Pulmonary artery endothelial cell (primary cell): ENCODE measurements around the gene ZNF224. TPM values are rescaled to one million over a fixed set of nuclear protein-coding genes. Genes with fewer than 3 reads are reported as not detected.
"Not testable (repeated sequence)": the region's sequence is repeated elsewhere in the genome, so short reads cannot be mapped to it uniquely, and the experiment has no call there.

Source experiments
- DNase-seq: peaks from one replicate; pipeline ENCODE4 v3.0.0-alpha.2; 2011; ENCODE audit warnings: low read depth, low spot score
- total RNA-seq: library from RNA; depleted of rRNA; stranded (reverse); fragments of >200 nt; gene quantifications from 2 replicates; pipeline ENCODE4 v1.2.3, GENCODE V29; 2014

Gene ZNF224
- total RNA-seq, 1 donor from 2014 or later = 21.1 TPM

GRCh38 chr19:44121162-44121561, 27.0 kb downstream of the ZNF224 start:
- not testable (repeated sequence) for DNase-seq

DNA sequence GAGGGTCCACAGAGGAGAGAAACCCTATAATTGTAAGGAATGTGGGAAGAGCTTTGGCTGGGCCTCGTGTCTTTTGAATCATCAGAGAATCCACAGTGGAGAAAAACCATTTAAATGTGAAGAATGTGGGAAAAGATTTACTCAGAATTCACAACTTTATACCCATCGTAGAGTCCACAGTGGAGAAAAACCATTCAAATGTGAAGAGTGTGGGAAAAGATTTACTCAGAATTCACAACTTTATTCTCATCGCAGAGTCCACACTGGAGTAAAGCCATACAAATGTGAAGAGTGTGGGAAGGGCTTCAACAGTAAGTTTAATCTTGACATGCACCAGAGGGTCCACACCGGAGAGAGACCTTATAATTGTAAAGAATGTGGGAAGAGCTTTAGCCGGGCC, 37.8 kb downstream of the ZNF224 start:
- DNase-seq = no peak

DNA sequence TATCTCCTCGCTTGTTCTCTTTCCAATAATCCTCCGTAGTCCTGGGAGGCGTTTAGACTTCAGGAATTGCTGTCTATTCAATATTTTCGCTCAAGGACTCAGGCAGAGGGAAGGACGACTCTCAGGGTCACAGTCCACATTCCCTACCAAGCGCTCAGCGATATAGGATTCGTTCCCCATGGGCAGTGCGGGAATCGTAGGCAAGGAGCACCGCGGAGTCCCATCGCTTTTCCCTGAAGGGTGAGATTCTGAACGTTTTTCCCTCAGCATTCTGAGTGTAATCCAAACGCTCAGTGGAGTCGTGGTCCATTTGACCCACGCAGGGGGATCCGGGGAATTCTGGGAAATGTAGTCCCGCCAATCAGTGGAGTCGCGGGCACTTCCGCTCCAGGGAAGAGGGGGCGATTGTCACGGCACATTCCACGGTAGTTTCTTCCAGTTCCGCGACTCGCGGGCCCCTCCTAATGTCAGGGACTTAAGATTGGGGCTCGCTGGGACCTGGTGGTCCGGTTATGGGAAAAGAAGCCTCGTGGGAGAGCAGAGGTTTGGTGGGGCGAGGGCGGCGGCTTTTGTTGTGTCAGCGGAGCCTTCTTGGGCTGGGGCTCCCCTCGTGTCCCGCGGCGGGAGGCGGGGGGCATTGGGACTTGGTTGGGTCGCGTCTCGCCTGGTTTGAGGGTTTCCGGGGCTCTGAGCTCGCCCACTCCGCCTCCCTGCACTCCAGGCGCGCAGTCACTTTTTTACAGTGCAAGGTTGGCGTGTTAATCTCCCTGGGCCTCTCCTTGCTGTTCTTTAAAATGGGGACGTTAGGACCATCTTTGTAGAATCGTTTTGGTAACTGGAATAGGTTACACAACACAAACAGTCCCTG, 47.3 kb downstream of the ZNF224 start, which contains the start of gene ZNF234:
TSS of gene ZNF234 (plus strand) at position 364 of the 868 bp plus-strand sequence. CDS start 3,079 bp downstream, outside the sequence.
- peak; percentile 53 for DNase-seq

DNA sequence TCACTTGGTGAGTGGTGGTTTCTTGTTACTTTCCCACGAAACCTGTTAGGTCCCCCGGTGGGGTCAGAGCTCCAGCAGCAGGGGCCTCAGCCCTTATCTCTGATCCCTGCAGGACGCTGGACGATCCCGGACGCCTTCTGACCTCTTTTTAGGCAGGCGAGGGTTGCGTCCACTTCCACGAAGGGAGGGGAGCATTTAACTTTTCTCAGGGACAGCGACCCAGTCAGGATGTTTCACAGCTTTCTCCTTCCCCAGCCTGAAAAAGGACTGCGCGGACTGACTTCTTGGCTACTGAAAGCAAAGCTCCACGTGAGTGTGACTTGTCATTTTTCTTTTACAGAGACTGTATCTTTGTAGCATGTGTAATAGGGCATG, 47.9 kb downstream of the ZNF224 start:
- DNase-seq = no peak

DNA sequence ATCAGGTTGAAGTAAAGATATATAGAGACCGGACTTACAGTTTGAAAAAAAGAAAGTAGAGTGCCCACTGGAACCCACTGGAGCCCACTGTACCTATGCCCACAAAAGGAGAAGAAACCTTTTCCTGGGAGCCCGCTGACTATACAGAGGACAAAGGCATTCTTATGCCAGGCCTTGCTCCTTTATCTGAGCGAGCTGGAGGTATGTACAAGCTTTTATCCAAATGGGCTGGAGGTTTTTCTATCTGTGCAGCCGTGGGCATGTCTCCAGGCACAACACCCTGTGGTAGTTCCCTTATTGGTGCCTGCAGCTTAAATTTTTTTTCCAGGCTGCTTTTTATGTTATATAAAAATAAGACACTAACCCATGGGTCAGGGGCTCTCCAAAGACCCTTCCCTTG, 55.6 kb downstream of the ZNF224 start:
- DNase-seq = no peak

GRCh38 chr19:44151491-44151890, 57.3 kb downstream of the ZNF224 start:
- DNase-seq = no peak

- DNase-seq = no peak
Measured at GRCh38 chr19:44156475-44156874, 62.3 kb downstream of the ZNF224 start.

Other genes starting within 250 kb of the ZNF224 start
- gene ZNF404, start 210.4 kb upstream of the ZNF224 start, total RNA-seq = 0.86 and 2.0 TPM in 2 replicates
- gene ZNF45, start 159.1 kb upstream of the ZNF224 start, total RNA-seq = 18.5 and 20.7 TPM in 2 replicates
- 3.6 and 7.7 TPM in 2 replicates for gene ZNF221, start 143.1 kb upstream of the ZNF224 start, total RNA-seq
- gene ZNF155, start 110.2 kb upstream of the ZNF224 start, total RNA-seq = 5.3 and 7.6 TPM in 2 replicates
- gene ZNF230, start 91.4 kb upstream of the ZNF224 start, total RNA-seq = 2.4 and 4.3 TPM in 2 replicates
- 4.7 and 6.7 TPM in 2 replicates for gene ZNF222, start 69.0 kb upstream of the ZNF224 start, total RNA-seq
- gene ZNF223, start 42.3 kb upstream of the ZNF224 start, total RNA-seq = 3.7 and 6.1 TPM in 2 replicates
- gene ZNF284, start 22.2 kb upstream of the ZNF224 start, total RNA-seq = 2.6 and 3.9 TPM in 2 replicates
- 4.5 and 6.7 TPM in 2 replicates for gene ZNF225, start 19.0 kb downstream of the ZNF224 start, total RNA-seq
- 8.3 and 13.3 TPM in 2 replicates for gene ZNF234, start 47.2 kb downstream of the ZNF224 start, total RNA-seq
- 14.4 and 17.2 TPM in 2 replicates for gene ZNF226, start 70.7 kb downstream of the ZNF224 start, total RNA-seq
- gene ZNF227, start 118.2 kb downstream of the ZNF224 start, total RNA-seq = 20.2 and 27.7 TPM in 2 replicates
- gene ZNF233, start 165.5 kb downstream of the ZNF224 start, total RNA-seq = 1.5 and 3.2 TPM in 2 replicates
- gene ZNF235, start 210.7 kb downstream of the ZNF224 start, total RNA-seq = 3.2 and 3.9 TPM in 2 replicates